ENCODE measurements around the gene HPSE2.

DNA sequence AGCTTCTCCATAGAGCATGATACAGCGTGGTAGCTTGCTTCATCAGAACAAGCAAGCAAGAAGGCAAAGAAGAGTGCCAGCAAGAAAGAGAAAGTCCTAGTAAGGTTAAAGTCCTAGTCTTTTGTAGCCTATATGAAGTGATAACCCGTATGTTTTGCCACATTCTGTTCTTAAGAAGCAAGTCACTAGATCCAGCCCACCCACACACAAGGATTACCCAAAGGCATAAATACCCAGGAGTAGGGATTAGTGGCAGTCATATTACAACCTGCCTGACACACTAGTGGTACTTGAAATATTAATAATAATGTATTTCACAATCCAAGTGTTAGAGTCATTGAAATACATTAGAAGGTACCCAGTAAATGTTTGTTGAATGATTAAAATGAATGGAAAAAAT is 285.5 kb downstream of the HPSE2 start:
- TF ChIP-seq TAF1 (IDR thresholded peaks at IDR 0.05; ENCODE audit: low read depth) (no peak), EP300 (IDR thresholded peaks at IDR 0.05; ENCODE audit: borderline replicate concordance) (no peak), MAX (IDR thresholded peaks at IDR 0.05) (no peak), CEBPB (IDR thresholded peaks at IDR 0.05) (no peak), RAD21 (IDR thresholded peaks at IDR 0.05; ENCODE audit: low read depth) (no peak), FOXM1 (IDR thresholded peaks at IDR 0.05; ENCODE audit: borderline replicate concordance, low read depth) (no peak), YY1 (IDR thresholded peaks at IDR 0.05; ENCODE audit: low read depth) (no peak), CREB1 (IDR thresholded peaks at IDR 0.05; ENCODE audit: low read depth) (no peak), NFIC (IDR thresholded peaks at IDR 0.05) (no peak)
